AG09319 (cell line): Measurements from ENCODE around the gene RBMY1A1.
"Not testable (repeated sequence)": the region's sequence is repeated elsewhere in the genome, so short reads cannot be mapped to it uniquely, and the experiment has no call there.

Experiments used
- DNase-seq: peaks from one replicate; pipeline ENCODE4 v3.0.0-alpha.2; 2010; ENCODE audit warnings: low read depth; ENCODE audit errors: extremely low read depth
- TF ChIP-seq, protein P1 (sequence below): IDR thresholded peaks from 2 replicates; pipeline ENCODE4 v1.5.1; 2011; ENCODE audit warnings: low read depth, mild to moderate bottlenecking, inconsistent platforms, low read length, moderate library complexity

The RBMY1A1 gene

DNA sequence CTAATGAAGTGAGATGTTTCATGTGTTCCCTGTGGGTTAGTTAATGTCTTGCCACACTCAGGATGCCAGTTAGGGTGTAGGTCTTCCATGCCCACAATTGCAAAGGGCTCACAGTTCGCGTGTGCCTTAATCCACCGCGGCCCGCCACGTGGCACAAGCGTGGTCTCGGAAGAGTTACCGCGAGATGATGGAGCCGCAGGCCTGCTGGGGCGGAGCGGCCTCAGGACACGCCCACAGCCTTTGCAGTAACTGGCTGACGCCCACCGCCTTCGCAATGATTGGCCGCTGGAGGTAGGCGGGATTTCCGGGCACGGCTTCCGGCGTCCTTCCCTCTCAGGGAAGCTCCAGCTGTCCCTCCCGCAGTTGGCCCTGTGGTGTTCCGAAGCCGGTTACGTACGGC, at the start of gene RBMY1A1:
RBMY1A1 (plus strand) TSS at position 301 of the 400 bp plus-strand sequence. CDS start 2,013 bp downstream, outside the sequence.
- not testable (repeated sequence) for DNase-seq

DNA sequence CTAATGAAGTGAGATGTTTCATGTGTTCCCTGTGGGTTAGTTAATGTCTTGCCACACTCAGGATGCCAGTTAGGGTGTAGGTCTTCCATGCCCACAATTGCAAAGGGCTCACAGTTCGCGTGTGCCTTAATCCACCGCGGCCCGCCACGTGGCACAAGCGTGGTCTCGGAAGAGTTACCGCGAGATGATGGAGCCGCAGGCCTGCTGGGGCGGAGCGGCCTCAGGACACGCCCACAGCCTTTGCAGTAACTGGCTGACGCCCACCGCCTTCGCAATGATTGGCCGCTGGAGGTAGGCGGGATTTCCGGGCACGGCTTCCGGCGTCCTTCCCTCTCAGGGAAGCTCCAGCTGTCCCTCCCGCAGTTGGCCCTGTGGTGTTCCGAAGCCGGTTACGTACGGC, 23.6 kb upstream of the RBMY1A1 start, which contains the start of gene RBMY1B:
RBMY1B (plus strand) TSS at position 301 of the 400 bp plus-strand sequence. CDS start 2,013 bp downstream, outside the sequence.
- DNase-seq, result not testable (repeated sequence)

- not testable (repeated sequence) for DNase-seq
Measured at GRCh38 chrY:21559316-21559984, 24.8 kb downstream of the RBMY1A1 start.

DNA sequence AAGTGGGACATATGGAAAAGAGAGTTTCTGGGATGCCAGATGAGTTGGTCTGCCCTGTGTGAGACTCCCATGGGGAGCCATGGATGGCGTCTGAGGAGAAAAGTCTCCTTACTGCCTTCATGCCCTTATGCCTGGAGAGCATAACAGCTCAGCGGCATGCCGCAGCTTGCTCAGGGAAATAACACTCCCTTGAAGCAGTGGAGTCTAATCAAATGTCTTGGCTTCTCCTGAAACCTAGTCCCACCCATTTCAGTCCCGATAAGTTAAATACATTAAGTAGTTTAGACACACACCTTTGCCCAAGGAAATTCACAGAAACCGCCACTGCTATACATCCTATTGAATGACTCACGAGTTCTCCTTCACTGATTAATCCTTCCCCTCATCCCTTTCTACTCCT, 50.8 kb downstream of the RBMY1A1 start:
- TF ChIP-seq, protein P1, sequence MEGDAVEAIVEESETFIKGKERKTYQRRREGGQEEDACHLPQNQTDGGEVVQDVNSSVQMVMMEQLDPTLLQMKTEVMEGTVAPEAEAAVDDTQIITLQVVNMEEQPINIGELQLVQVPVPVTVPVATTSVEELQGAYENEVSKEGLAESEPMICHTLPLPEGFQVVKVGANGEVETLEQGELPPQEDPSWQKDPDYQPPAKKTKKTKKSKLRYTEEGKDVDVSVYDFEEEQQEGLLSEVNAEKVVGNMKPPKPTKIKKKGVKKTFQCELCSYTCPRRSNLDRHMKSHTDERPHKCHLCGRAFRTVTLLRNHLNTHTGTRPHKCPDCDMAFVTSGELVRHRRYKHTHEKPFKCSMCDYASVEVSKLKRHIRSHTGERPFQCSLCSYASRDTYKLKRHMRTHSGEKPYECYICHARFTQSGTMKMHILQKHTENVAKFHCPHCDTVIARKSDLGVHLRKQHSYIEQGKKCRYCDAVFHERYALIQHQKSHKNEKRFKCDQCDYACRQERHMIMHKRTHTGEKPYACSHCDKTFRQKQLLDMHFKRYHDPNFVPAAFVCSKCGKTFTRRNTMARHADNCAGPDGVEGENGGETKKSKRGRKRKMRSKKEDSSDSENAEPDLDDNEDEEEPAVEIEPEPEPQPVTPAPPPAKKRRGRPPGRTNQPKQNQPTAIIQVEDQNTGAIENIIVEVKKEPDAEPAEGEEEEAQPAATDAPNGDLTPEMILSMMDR, result no peak
- no peak for DNase-seq

DNA sequence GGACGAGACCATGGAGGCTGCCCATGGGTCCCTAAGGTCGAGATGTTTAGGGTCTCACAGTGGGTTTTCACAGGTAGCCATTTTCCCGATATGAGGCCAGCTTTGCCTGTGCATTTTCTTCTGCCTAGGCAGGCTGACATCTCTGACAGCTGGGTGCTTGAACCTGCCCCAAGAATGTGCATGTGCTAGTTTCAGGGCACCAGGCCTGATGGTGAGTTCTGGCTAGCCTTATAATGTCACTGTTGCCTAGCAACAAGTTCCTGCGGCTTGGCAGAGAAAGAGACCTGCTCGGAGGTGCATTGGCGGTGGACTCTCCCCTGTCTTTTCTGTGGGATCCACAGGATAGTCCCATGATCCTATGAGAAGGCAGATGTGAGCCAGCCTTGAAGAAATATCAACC, 51.8 kb downstream of the RBMY1A1 start:
- DNase-seq, result not testable (repeated sequence)

GRCh38 chrY:21592059-21592458, 57.4 kb downstream of the RBMY1A1 start:
- no peak for DNase-seq
- TF ChIP-seq, protein P1, result no peak

- DNase-seq, result not testable (repeated sequence)
Measured at GRCh38 chrY:21596287-21596686, 61.6 kb downstream of the RBMY1A1 start.
